Kidney capillary endothelial cell (primary cell): ENCODE data around the gene FDXR.
"Not testable (repeated sequence)": the region's sequence is repeated elsewhere in the genome, so short reads cannot be mapped to it uniquely, and the experiment has no call there.

Source experiments
- DNase-seq: peaks from one replicate; pipeline ENCODE4 v3.0.0-alpha.2; 2018; ENCODE audit warnings: low spot score

Gene FDXR

DNA sequence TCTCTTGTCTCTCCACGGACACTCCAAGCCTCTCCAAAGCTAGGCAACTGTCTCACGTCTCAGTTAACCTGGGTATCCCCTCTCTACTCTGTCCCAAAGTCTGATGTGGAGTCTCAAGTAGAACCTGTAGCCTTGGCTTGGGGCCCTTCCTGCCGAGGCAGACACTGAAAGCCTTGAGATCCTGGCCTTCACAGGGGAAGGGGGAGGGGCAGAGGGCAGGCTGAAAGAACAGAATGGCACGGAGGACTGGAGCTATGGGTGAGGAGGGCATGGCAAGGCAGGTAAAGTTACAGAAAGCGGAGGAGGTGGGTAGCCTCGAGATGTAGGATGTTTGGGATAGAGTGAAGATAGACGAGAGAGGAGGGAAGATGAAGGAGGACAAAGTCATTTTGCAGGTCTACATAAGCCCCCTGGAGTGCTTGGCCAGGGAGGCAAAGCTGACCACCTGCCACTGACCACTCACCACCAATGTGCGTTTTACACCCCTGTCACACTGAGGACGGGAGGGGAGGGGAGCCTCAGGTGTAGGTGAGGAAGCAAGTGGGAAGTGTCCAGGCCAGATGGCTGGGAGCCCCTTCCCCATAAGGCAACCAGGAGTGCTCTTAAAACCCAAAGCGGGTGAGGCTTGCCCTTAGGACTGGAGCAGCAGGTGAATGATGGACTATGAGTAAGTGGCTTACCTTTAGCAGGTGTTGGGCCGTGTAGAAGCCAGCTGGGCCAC lies 1.3 kb downstream of the FDXR start:
- no peak for DNase-seq

DNA sequence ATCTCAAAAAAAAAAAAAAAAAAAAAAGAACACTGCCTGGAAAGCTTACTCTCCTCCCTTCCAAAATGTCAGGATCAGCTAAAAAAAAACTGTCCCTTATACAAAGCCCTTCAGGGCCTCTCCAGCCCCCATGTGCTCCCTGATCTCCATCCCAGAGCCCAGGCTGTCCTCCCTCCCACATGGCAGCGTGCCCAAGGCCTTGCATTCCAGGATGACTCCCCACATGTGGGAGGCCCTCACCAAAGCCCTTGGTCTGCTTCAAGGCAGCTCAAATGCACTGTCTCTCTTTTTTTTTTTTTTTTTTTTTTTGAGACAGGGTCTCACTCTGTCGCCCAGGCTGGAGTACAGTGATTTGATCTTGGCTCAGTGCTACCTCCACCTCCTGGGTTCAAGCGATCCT lies 2.3 kb downstream of the FDXR start:
- DNase-seq = no peak

DNA sequence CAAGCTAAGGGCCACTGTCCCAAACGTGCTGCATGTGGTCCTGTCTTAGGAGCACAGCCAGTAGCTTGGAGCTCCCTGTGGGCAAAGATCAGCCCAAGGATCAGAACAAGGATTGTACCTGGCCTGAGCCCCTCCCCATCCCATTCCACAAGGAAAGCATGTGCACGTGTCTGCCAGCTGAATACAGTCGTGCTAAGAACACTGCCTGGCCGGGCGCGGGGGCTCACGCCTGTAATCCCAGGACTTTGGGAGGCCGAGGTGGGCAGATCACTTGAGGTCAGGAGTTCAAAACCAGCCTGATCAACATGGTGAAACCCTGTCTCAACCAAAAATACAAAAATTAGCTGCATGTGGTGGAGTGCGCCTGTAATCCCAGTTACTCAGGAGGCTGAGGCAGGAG lies 2.8 kb downstream of the FDXR start:
- not testable (repeated sequence) for DNase-seq

DNA sequence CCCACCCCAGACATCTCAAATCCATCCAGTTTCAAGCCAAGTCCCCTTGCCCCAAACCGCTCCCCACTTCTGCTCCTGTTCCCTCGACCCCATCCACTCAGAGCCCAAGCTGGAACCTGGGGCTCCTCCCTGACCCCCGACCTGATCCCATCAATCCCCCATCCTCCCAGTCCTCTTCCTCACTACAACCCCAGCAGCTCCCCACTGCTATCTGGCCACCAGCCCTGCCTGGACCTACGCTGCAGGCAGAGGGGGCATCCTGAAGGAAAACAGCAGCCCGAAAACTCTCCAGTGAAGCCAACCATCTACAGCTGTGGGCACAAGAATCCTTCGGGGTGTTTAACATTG lies 3.9 kb downstream of the FDXR start:
- DNase-seq = no peak

DNA sequence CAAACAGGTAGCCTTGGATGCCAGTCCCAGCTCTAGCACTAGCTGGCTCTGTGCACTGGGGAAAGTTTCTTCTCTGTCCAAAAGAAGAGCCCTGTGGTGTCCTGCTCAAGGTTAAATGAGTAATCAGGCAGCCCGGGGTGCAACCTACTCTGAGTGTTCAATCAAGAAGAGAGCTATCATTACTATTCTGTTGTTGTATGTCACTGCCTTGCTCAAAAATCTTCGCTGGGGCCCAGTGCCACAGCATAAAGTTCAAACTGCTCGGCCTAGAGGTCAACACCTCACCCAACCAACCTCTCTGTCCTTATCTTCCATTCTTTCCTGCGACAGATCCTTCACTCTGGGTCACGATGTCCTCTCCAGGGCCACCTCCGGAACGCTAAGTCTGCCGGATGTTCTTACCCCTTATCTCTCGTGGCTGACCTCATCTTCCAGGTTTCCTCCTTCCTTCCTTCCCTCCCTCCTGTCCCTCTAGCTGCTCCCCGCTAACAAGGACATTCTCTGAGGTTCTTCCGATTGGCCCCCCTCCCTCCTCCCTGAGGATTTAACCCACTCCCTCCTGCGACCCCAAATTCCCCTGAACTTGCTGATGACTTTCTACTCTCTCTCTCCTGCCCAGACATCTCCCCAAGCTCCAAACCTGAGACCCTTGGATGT lies 4.4 kb downstream of the FDXR start:
- no peak for DNase-seq

DNA sequence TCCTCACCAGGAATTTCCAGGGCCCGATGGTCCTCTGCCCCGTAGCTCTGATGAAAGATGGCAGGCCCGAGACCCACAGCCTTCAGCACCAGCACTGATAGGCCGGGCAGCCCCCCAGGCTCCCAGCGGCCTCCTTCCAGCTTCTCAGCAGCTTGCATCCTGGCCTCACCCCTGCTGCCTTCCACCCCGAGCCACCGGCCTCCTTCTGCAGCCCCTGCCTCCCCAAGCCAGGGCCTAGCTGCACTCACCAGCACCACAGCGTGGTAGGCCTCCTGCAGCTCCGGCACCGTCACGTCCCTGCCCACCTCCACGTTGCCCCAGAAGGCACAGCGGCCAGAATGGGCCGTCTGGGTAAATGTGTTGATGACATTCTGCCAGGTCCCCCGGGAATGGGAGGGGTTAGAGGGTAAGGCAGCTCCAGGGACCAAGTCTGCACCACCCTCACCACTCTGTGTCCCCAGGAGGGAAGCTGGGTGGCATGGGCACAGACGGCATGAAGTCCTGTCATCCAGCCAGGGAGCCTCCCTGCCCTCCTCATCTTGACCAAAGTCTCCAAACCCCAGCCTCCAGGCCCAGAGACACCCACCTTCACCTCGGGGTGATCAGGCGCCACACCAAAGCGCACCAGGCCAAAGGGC lies 6.5 kb downstream of the FDXR start:
- no peak for DNase-seq

DNA sequence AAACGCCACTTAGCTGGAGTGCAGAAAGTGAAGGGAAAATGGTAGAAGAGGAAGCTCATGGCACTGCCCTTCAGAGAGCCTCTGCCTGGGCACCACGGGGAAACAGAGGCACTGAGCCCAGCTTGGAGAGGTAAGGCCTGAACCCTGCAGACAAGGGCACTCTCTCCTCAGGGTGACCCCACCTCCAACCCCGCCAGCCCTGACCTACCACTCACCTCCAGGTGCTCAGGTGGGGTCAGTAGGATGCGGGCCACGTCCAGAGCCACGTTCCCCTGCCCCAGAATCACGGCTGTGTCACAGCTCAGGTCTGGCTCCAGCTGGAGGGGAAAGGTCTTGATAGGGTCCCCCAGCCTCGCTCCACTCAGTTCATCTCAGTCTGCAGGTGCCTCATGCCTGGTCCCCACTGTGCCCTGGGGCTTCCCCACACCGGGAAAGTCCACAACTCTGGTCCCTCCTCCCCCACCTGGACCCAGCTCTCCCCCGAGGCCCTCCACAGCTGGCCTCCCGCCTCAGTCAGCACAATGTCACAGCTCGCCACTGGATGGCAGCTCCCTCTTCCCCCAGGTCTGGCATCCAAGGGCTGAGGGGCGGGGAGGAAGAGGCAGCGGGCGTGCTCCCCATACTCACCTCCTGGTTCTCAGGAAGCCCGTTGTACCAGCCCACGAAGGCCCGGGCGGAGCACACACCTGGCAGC lies 7.1 kb downstream of the FDXR start:
- DNase-seq = no peak

DNA sequence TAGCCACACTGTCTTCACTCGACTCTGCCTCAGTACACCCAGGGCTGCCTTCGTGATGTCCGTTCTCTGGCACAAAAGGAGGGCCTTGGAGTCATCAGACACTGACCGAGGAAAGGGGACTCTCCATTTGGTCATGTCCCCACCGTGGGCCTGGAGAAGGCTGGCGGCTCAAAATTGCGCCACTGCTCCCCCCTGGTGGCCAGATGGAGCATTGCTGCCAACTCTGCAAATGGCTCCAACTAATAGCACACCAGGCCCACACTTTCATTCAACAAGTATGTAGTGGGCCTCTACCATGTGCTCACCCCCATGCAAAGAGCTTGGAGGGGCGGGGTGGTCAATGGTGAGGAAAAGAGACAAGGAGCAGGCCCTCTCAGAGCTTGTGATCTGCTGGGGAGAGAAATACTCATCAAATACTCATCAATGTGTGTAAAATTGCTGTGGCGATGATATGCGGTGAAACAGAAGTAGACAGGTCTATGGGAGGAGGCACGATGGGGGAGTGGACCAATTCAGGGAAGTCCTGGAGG lies 7.9 kb downstream of the FDXR start:
- peak; percentile 58 for DNase-seq

DNA sequence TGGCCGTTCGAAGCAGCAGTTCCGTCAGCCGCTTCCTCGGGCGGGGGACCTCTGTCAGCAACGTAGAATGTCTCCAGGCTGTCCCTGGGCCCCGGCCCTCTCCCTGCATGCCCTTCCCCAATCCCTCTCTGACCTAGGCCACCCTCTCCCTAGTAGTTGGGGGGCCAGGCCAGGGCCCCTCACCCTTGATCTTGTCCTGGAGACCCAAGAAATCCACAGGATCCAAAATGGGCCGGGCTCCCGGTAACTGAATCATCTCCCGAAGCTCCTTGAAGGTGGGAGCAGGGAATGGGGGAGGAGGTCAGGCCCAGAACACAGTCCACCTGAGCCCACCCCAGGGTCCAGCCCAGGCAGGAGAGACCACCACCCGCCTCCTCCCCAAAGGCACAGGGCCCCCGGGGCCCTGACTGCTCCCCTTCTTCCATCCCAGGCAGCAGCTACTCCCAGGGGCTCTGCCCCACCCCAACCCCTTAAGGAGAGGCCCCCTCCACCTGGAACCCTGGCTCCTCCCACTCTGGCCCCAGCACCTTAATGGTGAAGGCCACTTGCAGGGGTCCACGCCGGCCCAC lies 8.4 kb downstream of the FDXR start:
- DNase-seq = no peak

DNA sequence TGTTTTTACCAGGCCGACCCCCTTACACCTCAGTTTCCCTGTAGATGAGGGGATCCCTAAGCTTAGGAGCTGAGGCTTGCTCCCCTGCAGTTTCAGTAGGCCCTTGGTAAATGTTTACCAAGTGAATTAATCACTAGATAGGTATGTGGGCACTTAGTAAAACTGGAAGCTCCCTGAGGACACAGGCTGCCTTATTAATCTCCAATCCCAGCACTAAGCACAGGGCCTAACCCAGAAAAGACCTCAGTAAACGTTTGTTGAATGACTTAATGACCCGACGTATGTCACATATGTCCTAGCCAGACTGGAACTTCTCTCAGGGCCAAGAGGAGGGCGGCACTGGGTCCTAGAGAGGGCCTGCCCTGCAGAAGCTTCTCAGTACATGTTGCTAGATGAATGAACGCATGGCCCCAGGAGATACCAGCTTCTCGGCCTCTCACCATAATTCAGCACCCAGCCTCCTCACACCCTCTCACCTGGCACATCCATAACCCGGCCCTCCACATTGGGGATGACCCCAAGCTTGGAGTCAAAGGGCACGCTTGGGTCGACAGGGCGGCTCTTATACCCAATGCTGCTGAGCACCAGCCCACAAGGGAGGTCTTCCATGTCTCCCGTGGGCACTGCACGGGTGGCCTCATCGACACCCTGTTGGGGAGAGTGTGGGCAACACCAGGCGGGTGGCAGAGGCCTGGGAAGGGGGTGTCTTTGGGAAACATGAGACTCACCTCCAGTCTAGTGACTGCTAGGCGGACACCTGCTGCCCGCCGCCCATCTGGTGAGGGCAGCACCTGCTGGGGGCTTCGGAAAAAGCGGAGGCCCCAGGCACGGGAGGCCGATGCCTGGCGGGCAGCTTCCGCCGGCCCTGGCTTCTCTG lies 9.1 kb downstream of the FDXR start:
- no peak for DNase-seq

DNA sequence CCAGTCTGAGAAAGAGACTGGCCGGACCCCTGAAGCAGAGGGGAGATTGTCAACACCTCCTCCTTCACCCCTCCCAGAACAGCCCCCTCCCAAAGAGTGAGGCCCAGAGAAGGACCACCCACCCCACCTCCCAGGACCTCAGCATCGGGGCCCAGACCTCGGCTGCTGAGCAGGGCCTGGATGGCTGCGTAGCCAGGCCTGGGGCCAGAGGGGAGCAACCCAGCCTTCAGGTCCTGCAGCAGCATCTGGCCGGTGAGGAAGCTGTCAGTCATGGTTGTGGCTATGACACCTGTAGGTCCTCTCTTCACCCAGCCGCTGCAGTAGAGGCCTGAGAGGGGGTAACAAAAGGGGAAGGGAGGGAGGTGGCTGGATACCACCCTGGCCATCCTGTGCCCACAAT lies 9.9 kb downstream of the FDXR start:
- DNase-seq = no peak

DNA sequence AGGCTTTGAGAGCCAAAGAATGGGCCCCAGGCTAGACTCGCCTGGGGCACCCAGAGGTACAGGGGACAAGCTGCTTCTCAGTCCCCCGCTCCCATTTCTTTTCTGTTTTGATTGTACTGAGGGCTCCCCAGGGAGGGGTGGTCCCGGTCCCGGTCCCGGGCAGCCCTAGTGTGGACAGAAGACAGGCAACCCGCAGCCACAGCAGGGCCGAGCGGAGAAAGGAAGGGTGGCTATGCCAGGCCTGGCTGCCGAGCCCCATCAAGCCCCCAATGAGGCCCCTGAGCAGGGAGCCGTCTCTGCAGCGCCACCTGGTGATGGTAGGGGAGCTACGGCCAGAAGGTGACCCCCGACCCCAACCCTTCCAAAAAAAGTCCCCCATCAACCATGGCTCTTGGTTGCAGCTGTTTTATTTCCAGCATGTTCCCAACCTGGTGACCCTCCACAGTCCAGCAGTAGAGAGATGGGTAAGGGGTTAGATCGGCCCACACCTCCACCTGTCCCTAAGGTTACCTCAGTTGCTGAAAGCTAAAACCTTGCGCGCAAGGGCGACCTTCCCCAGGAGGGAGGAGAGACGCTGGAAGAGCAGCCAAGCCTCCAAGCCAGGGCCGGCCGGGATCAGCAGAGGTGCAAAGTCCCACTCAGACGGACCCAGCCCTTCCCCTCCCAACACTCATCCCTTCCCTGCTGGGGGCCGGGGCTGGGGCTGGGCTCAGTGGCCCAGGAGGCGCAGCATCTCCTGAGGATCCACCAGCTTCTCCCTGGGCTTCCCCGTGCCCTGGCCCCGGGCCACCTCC lies 10.5 kb downstream of the FDXR start:
- DNase-seq = peak; percentile 38

DNA sequence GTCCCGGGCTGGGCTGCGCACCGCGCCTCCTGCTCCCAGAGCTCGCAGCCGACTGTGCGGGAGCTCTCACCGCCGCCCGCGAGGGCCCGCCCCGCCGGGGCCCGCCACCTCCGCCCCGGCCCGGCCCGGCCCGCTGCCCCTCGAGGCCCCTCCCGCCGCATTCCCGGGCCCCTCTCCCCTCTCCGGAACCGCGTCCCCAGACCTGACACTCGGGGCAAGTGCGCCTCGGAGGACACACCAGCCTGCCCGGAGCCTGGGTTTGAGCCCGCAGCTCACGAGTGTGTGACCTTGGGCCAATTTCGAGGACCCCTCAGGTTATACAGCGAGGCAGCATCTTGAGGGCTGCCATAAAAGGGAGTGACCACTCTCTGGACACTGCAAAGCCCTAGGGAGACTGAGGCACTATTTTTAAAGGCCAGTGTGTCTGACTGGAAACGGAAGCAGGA lies 11.1 kb downstream of the FDXR start:
- no peak for DNase-seq

DNA sequence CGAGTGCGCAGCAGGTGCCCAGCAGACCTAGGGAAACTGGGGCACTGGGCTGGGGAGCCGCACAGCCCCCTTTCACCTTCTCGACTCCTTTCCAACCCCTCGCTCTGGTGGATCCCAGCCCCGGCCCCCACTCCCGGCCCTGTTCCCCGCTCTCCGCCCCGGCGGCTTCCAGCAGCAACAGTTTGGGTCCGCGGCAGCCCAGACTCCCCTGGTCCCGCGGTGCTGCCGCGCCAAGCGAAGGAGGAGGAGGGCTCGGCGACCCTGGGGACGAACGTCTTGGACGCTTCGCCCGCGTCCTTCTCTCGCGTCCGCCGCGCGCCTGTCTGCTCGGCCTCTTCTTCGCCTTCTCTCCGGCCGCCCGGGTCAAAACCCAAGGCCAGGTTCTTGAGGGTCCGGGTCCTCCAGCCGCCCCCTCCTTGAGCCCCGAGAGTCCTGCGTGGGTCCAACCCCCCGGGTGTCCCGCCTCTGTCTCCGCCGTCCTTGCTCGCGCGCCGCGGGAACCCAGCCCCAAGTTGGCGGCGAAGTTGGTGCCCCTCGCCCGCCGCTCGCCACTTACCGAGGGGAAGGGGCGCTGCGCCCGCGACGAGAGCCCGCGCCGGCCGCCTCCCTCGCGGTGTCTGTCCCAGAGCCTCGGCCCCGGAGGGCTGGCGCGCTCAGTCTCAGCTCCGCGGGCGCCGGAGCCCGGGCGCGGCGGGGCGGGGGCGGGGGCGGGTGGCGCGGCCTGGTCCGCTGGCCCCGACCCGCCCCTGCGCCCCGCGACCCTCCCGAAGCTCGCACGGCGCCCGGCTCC lies 11.7 kb downstream of the FDXR start:
- no peak for DNase-seq

DNA sequence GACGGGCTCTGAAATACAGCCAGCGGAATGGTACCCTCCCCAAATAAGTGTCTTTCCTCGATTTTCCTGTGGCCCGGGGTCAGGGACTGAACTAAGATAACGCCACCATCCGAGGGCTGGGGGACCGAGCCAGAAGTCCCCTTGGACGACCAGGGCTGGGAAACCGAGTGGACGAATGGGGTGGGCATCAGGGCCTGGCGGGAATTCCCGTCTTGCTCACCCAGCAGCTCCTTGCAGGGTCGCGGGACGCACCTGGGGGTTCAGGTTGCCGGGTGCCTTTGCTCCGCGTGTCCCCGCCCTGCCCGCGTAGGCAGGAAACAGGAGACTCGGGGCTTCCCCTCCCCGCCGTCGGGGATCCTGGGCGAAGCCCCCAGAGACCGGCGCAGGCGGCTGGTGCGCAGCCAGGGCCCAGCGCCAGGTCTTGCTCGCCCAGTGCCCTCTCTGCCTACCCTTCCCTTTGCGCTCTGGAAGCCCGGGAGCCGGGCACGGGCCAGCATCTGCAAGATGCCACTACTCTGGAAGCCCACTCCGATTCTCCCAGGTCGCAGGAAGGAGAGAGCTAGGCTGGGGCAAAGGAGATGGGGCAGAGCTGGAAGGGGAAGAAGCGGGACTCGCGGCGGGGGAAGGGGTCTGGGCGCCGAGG lies 12.4 kb downstream of the FDXR start:
- no peak for DNase-seq

DNA sequence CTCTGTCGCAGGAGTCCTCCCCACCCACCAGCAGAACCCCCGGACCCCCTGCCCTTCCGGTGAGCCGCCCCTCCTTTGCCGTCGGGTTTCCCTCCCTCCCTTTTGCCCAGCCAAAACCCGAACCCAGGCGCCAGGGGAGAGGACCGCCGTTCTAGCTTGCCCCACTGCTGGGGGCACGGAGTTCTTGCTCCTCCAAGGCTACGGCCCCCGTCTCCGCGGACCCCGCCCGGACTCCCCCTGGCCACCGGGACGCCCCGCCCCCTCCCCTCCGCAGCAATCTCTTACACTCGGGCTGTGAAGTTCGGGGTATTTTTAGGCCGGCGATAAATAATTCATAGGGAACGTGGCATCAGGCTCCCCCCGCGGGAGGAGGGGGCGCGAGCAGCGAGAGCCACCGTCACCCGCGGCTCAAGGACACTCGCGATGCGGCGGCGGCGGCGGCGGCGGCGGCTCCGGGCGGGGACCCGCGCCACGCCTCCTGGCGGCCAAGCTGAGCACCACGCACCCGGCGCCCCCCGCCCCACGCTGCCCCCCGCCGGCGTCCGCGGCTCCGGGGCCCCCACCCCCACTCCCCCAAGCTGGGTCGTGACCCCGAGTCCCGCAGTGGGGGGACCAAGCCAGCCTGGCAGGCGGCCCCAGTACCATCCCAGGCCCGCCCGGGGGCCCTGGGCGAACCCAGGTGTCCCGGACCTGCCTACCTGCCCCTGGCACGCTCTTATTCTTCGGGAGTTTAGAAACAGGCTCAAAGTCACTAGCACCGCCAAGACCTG lies 13.2 kb downstream of the FDXR start, which contains the start of gene GRIN2C:
GRIN2C (minus strand) TSS at position 427 of the 770 bp plus-strand sequence. CDS start 4,793 bp downstream, outside the sequence.
- no peak for DNase-seq

DNA sequence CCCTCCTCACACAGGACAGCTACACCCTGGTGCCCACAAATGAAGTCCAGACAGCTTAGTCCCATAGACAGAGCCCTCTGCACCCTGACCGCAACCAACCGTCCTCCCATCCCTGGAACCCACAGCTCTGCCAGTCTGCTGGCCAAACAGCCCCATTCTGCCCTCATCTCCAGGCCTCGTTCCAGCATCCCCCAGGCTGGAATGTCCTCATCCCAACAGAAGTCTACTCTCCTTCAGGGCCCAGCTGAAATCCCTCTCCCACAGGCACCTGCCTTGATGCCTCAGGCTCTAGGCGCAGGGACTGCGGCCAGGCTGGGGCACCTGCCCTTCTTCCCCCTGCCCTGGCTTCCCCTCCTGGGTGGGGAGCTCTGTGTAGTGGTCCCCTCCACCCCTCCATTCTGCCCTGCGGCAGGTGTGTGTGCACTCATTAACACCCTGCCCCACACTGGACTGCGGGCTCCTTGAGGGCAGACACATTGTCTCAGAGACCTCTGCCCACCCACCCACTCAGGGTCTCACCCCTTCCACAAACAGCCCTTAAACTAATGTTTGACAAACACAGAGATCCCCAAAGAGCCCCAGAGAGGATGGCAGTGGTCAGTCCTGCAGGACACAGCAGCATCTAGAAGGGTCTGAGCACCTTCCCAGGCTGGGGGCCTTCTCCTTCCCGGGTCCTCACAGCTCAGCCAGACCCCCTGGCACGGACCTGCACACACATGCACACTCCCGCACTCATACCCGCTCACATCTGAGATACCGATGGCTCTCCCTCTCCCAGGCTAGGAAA lies 13.9 kb downstream of the FDXR start:
- DNase-seq = no peak
